ENCODE results near the gene PLCL2. TPM values are rescaled to one million over a fixed set of nuclear protein-coding genes. Genes with fewer than 3 reads are reported as not detected.
A peak's percentile ranks its signal among the peaks of the same experiment; 100 is the strongest.

PLCL2 gene
- total and polyA plus RNA-seq, 11 donors, result 10.4 to 80.9 (median 53.0) TPM

GRCh38 chr3:17025594-17026139 lies 140.9 kb downstream of the PLCL2 start:
- Histone ChIP-seq H3K27ac (no peak overlapping the region), H3K4me3 (no peak overlapping the region), H3K9me3 (no peaks in the 10 kb centered on the region), H3K4me1 (peaks cover 0 to 26% (median 6%) of the 10 kb centered on the region in 12 donors), H3K36me3 (peaks cover 0 to 6% (median 0%) of the 10 kb centered on the region in 9 donors), H3K27me3 (no peaks in the 10 kb centered on the region)
- intact Hi-C loops (cut with DNase I), result loop anchor here in 4 of 10 donors (5.0 to 10.0 kb wide), 3 partner anchors 123 to 261 kb away; no protein-coding TSS in a partner anchor
- TF ChIP-seq, protein P1, sequence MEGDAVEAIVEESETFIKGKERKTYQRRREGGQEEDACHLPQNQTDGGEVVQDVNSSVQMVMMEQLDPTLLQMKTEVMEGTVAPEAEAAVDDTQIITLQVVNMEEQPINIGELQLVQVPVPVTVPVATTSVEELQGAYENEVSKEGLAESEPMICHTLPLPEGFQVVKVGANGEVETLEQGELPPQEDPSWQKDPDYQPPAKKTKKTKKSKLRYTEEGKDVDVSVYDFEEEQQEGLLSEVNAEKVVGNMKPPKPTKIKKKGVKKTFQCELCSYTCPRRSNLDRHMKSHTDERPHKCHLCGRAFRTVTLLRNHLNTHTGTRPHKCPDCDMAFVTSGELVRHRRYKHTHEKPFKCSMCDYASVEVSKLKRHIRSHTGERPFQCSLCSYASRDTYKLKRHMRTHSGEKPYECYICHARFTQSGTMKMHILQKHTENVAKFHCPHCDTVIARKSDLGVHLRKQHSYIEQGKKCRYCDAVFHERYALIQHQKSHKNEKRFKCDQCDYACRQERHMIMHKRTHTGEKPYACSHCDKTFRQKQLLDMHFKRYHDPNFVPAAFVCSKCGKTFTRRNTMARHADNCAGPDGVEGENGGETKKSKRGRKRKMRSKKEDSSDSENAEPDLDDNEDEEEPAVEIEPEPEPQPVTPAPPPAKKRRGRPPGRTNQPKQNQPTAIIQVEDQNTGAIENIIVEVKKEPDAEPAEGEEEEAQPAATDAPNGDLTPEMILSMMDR (IDR thresholded peaks at IDR 0.05), result no peak
- TF ChIP-seq POLR2A (IDR thresholded peaks at IDR 0.05), result no peak
- ATAC-seq, result peak in 3 of 4 donors; percentile 52 to 73 (median 58)
- DNase-seq, result no peak
- 57 to 75% (median 71%) methylated on average over 5 of the region's 5 CpGs for WGBS, 4 donors

- TF ChIP-seq, protein P1 (IDR thresholded peaks at IDR 0.05), result no peak
- no peak for TF ChIP-seq POLR2A (IDR thresholded peaks at IDR 0.05)
- Histone ChIP-seq H3K4me3 (no peak overlapping the region), H3K36me3 (peaks cover 0 to 6% (median 0%) of the 10 kb centered on the region in 9 donors), H3K9me3 (no peaks in the 10 kb centered on the region), H3K27me3 (no peaks in the 10 kb centered on the region), H3K27ac (peak overlapping the region in 1 of 12 donors; percentile 51), H3K4me1 (peaks cover 0 to 27% (median 6%) of the 10 kb centered on the region in 12 donors)
- intact Hi-C loops (cut with DNase I), result loop anchor here in 4 of 10 donors (5.0 to 10.0 kb wide), 3 partner anchors 125 to 263 kb away; no protein-coding TSS in a partner anchor
- 59 to 77% (median 66%) methylated on average over 1 of the region's 1 CpG for WGBS, 4 donors
- DNase-seq, result no peak
- ATAC-seq, result peak in 3 of 4 donors; percentile 31 to 67 (median 45)
These were observed 142.6 kb downstream of the PLCL2 start for GRCh38 chr3:17027318-17027717.

GRCh38 chr3:17028363-17028762 lies 143.6 kb downstream of the PLCL2 start:
- Histone ChIP-seq H3K27ac (peak overlapping the region in 1 of 12 donors; percentile 51), H3K4me3 (no peak overlapping the region), H3K27me3 (no peaks in the 10 kb centered on the region), H3K36me3 (peaks cover 0 to 6% (median 0%) of the 10 kb centered on the region in 9 donors), H3K9me3 (no peaks in the 10 kb centered on the region), H3K4me1 (peaks cover 0 to 31% (median 7%) of the 10 kb centered on the region in 12 donors)
- TF ChIP-seq POLR2A (IDR thresholded peaks at IDR 0.05), result no peak
- TF ChIP-seq, protein P1 (IDR thresholded peaks at IDR 0.05), result no peak
- no peak for DNase-seq
- ATAC-seq, result no peak
- 94 to 98% (median 95%) methylated on average over 4 of the region's 4 CpGs for WGBS, 4 donors
- intact Hi-C loops (cut with DNase I), result loop anchor here in 4 of 10 donors (5.0 to 10.0 kb wide), 3 partner anchors 126 to 264 kb away; no protein-coding TSS in a partner anchor

GRCh38 chr3:17030438-17030837 lies 145.7 kb downstream of the PLCL2 start:
- Histone ChIP-seq H3K36me3 (peaks cover 0 to 4% (median 0%) of the 10 kb centered on the region in 9 donors), H3K4me3 (no peak overlapping the region), H3K27me3 (no peaks in the 10 kb centered on the region), H3K9me3 (no peaks in the 10 kb centered on the region), H3K27ac (no peak overlapping the region), H3K4me1 (peaks cover 0 to 47% (median 8%) of the 10 kb centered on the region in 12 donors)
- 31 to 40% (median 37%) methylated on average over 3 of the region's 3 CpGs for WGBS, 4 donors
- TF ChIP-seq, protein P1 (IDR thresholded peaks at IDR 0.05), result no peak
- TF ChIP-seq POLR2A (IDR thresholded peaks at IDR 0.05), result no peak
- intact Hi-C loops (cut with DNase I), result loop anchor here (5.0 to 10.0 kb wide), 10 partner anchors 128 to 428 kb away; partner anchors contain the start of genes PLCL2 (in 2 of the 10) and DAZL (in 1 of the 10)
- ATAC-seq (no peak), DNase-seq (no peak)
